Activated T-helper 17 cell treated with anti-CD3 and anti-CD28 coated beads, Interleukin-2, amount 50 U/mL, for 72 hours (primary cell): ENCODE results near the gene PPIF. TPM values are rescaled to one million over a fixed set of nuclear protein-coding genes. Genes with fewer than 3 reads are reported as not detected.

Experiments used
- ATAC-seq: fragments of 150-1000 bp; cut with Tn5 transposase; replicated peaks from 2 replicates; pipeline ENCODE4 v1.10.0; 2021; ENCODE audit warnings: mild to moderate bottlenecking, moderate library complexity
- H3K27ac Mint-ChIP-seq: one replicate; pipeline ENCODE4 v1.8.0; 2022; ENCODE audit warnings: mixed read lengths
- H3K27me3 Mint-ChIP-seq: one replicate; pipeline ENCODE4 v1.8.0; 2022; ENCODE audit warnings: mixed read lengths
- H3K36me3 Mint-ChIP-seq: one replicate; pipeline ENCODE4 v1.8.0; 2022; ENCODE audit warnings: low read depth, mild to moderate bottlenecking, mixed read lengths
- H3K4me1 Mint-ChIP-seq: one replicate; pipeline ENCODE4 v1.8.0; 2022; ENCODE audit warnings: mixed read lengths
- H3K4me3 Mint-ChIP-seq: one replicate; pipeline ENCODE4 v1.8.0; 2022; ENCODE audit warnings: mild to moderate bottlenecking, mixed read lengths
- H3K9me3 Mint-ChIP-seq: one replicate; pipeline ENCODE4 v1.8.0; 2022; ENCODE audit warnings: mixed read lengths
- total RNA-seq, 2 donors: library from RNA; stranded (reverse); gene quantifications; one replicate each; pipeline ENCODE4 v1.2.3, GENCODE V29; 2022

PPIF gene
- total RNA-seq, 2 donors from 2014 or later, result 73.7 to 170 TPM

GRCh38 chr10:79320820-79321493 lies 26.3 kb upstream of the PPIF start:
- no peaks in the 10 kb centered on the region for H3K27me3 Mint-ChIP-seq
- H3K36me3 Mint-ChIP-seq, result peaks cover 16% of the 10 kb centered on the region
- H3K4me1 Mint-ChIP-seq, result peaks cover 63% of the 10 kb centered on the region
- H3K9me3 Mint-ChIP-seq, result peaks cover 5% of the 10 kb centered on the region
- ATAC-seq, result peak; percentile 76
- peak overlapping the region; percentile 80 for H3K4me3 Mint-ChIP-seq
- H3K27ac Mint-ChIP-seq, result peak overlapping the region; percentile 35

GRCh38 chr10:79321494-79321882 lies 25.8 kb upstream of the PPIF start:
- H3K27me3 Mint-ChIP-seq, result no peaks in the 10 kb centered on the region
- H3K4me1 Mint-ChIP-seq, result peaks cover 60% of the 10 kb centered on the region
- no peak for ATAC-seq
- H3K27ac Mint-ChIP-seq, result peak overlapping the region; percentile 35
- peak overlapping the region; percentile 80 for H3K4me3 Mint-ChIP-seq
- H3K36me3 Mint-ChIP-seq, result peaks cover 16% of the 10 kb centered on the region
- peaks cover 5% of the 10 kb centered on the region for H3K9me3 Mint-ChIP-seq

- Mint-ChIP-seq H3K4me1 (peaks cover 55% of the 10 kb centered on the region), H3K27me3 (no peaks in the 10 kb centered on the region), H3K36me3 (peaks cover 16% of the 10 kb centered on the region), H3K9me3 (peaks cover 5% of the 10 kb centered on the region), H3K27ac (peak overlapping the region; percentile 35), H3K4me3 (peak overlapping the region; percentile 80)
- ATAC-seq, result no peak
Observed at GRCh38 chr10:79321951-79322350, 25.3 kb upstream of the PPIF start.

- peak overlapping the region; percentile 95 for H3K27ac Mint-ChIP-seq
- no peaks in the 10 kb centered on the region for H3K27me3 Mint-ChIP-seq
- ATAC-seq, result peak; percentile 71
- H3K4me3 Mint-ChIP-seq, result peak overlapping the region; percentile 80
- H3K4me1 Mint-ChIP-seq, result peaks cover 46% of the 10 kb centered on the region
- peaks cover 9% of the 10 kb centered on the region for H3K36me3 Mint-ChIP-seq
- H3K9me3 Mint-ChIP-seq, result peaks cover 5% of the 10 kb centered on the region
Observed at GRCh38 chr10:79322616-79323543, 24.4 kb upstream of the PPIF start.

- peak overlapping the region; percentile 80 for H3K4me3 Mint-ChIP-seq
- no peaks in the 10 kb centered on the region for H3K27me3 Mint-ChIP-seq
- ATAC-seq, result no peak
- H3K9me3 Mint-ChIP-seq, result peaks cover 5% of the 10 kb centered on the region
- peaks cover 39% of the 10 kb centered on the region for H3K4me1 Mint-ChIP-seq
- peaks cover 2% of the 10 kb centered on the region for H3K36me3 Mint-ChIP-seq
- H3K27ac Mint-ChIP-seq, result peak overlapping the region; percentile 95
Observed at GRCh38 chr10:79323602-79324001, 23.7 kb upstream of the PPIF start.

- Mint-ChIP-seq H3K27me3 (no peaks in the 10 kb centered on the region), H3K9me3 (no peaks in the 10 kb centered on the region), H3K4me1 (peaks cover 33% of the 10 kb centered on the region), H3K27ac (no peak overlapping the region), H3K36me3 (no peaks in the 10 kb centered on the region), H3K4me3 (no peak overlapping the region)
- ATAC-seq, result no peak
Observed at GRCh38 chr10:79324032-79324695, 23.1 kb upstream of the PPIF start.

GRCh38 chr10:79326361-79327089 lies 20.7 kb upstream of the PPIF start:
- Mint-ChIP-seq H3K36me3 (no peaks in the 10 kb centered on the region), H3K9me3 (no peaks in the 10 kb centered on the region), H3K4me3 (no peak overlapping the region), H3K27ac (no peak overlapping the region), H3K27me3 (no peaks in the 10 kb centered on the region), H3K4me1 (peaks cover 13% of the 10 kb centered on the region)
- ATAC-seq, result no peak

- ATAC-seq, result no peak
- no peaks in the 10 kb centered on the region for H3K9me3 Mint-ChIP-seq
- no peaks in the 10 kb centered on the region for H3K27me3 Mint-ChIP-seq
- H3K4me3 Mint-ChIP-seq, result no peak overlapping the region
- peak overlapping the region; percentile 29 for H3K27ac Mint-ChIP-seq
- H3K4me1 Mint-ChIP-seq, result peaks cover 17% of the 10 kb centered on the region
- H3K36me3 Mint-ChIP-seq, result no peaks in the 10 kb centered on the region
Observed at GRCh38 chr10:79327090-79327457, 20.2 kb upstream of the PPIF start.

GRCh38 chr10:79328147-79328701 lies 19.0 kb upstream of the PPIF start:
- H3K4me3 Mint-ChIP-seq, result no peak overlapping the region
- peaks cover 9% of the 10 kb centered on the region for H3K4me1 Mint-ChIP-seq
- H3K27me3 Mint-ChIP-seq, result no peaks in the 10 kb centered on the region
- ATAC-seq, result no peak
- H3K9me3 Mint-ChIP-seq, result no peaks in the 10 kb centered on the region
- H3K36me3 Mint-ChIP-seq, result no peaks in the 10 kb centered on the region
- no peak overlapping the region for H3K27ac Mint-ChIP-seq

GRCh38 chr10:79328737-79329504 lies 18.3 kb upstream of the PPIF start:
- Mint-ChIP-seq H3K4me3 (no peak overlapping the region), H3K27me3 (no peaks in the 10 kb centered on the region), H3K9me3 (no peaks in the 10 kb centered on the region), H3K4me1 (peaks cover 8% of the 10 kb centered on the region), H3K36me3 (no peaks in the 10 kb centered on the region), H3K27ac (peak overlapping the region; percentile 6)
- ATAC-seq, result no peak

GRCh38 chr10:79329529-79329928 lies 17.7 kb upstream of the PPIF start:
- Mint-ChIP-seq H3K4me1 (peaks cover 14% of the 10 kb centered on the region), H3K9me3 (no peaks in the 10 kb centered on the region), H3K27me3 (no peaks in the 10 kb centered on the region), H3K27ac (peak overlapping the region; percentile 6), H3K4me3 (no peak overlapping the region), H3K36me3 (no peaks in the 10 kb centered on the region)
- ATAC-seq, result no peak

- no peaks in the 10 kb centered on the region for H3K36me3 Mint-ChIP-seq
- ATAC-seq, result peak; percentile 28
- H3K4me1 Mint-ChIP-seq, result peaks cover 18% of the 10 kb centered on the region
- H3K27ac Mint-ChIP-seq, result peak overlapping the region; percentile 98
- peak overlapping the region; percentile 80 for H3K4me3 Mint-ChIP-seq
- H3K27me3 Mint-ChIP-seq, result no peaks in the 10 kb centered on the region
- no peaks in the 10 kb centered on the region for H3K9me3 Mint-ChIP-seq
Observed at GRCh38 chr10:79331226-79331625, 16.0 kb upstream of the PPIF start.

GRCh38 chr10:79331709-79332108 lies 15.6 kb upstream of the PPIF start:
- Mint-ChIP-seq H3K27me3 (no peaks in the 10 kb centered on the region), H3K9me3 (no peaks in the 10 kb centered on the region), H3K4me1 (peaks cover 18% of the 10 kb centered on the region), H3K27ac (peak overlapping the region; percentile 98), H3K36me3 (no peaks in the 10 kb centered on the region), H3K4me3 (peak overlapping the region; percentile 80)
- ATAC-seq, result peak; percentile 98
